ENCODE measurements around the gene CXCL12. TPM values are rescaled to one million over a fixed set of nuclear protein-coding genes. Genes with fewer than 3 reads are reported as not detected.

Gene CXCL12
- polyA plus RNA-seq, 1 donor from 2014 or later = 0.14 TPM

GRCh38 chr10:44366941-44367630, 17.8 kb downstream of the CXCL12 start:
- H3K27me3 ChIP-seq (ENCODE audit: insufficient read depth, low read depth, low read length) = no peaks in the 10 kb centered on the region
- H3K9ac ChIP-seq (ENCODE audit: low read length) = no peak overlapping the region
- H3K27ac ChIP-seq (ENCODE audit: low read length) = no peak overlapping the region
- no peak overlapping the region for H3K4me3 ChIP-seq (ENCODE audit: low read length)
- no peaks in the 10 kb centered on the region for H3K9me2 ChIP-seq (ENCODE audit: insufficient read depth, low read length)
- H3F3A ChIP-seq (ENCODE audit: insufficient read depth, low read length, poor library complexity, severe bottlenecking) = no peaks in the 10 kb centered on the region
- no peaks in the 10 kb centered on the region for H3K36me3 ChIP-seq (ENCODE audit: insufficient read depth, low read length)
- H2AFZ ChIP-seq (ENCODE audit: low read depth, low read length) = no peak overlapping the region
- H4K20me1 ChIP-seq (ENCODE audit: insufficient read depth) = no peaks in the 10 kb centered on the region
- H3K4me2 ChIP-seq (ENCODE audit: low read length) = no peak overlapping the region
- TF ChIP-seq EP300 (conservative IDR thresholded peaks at IDR 0.05; ENCODE audit: poor library complexity, severe bottlenecking) = no peak
- no peak for TF ChIP-seq RAD21 (conservative IDR thresholded peaks at IDR 0.05)
- no peak for TF ChIP-seq TAF1 (IDR thresholded peaks at IDR 0.05; ENCODE audit: low read depth)
- no peak for TF ChIP-seq EZH2 (IDR thresholded peaks at IDR 0.05; ENCODE audit: borderline replicate concordance, insufficient read depth, low read length, poor library complexity, severe bottlenecking)
- no peak for TF ChIP-seq REST (IDR thresholded peaks at IDR 0.05; ENCODE audit: borderline replicate concordance)
- TF ChIP-seq, protein P1, sequence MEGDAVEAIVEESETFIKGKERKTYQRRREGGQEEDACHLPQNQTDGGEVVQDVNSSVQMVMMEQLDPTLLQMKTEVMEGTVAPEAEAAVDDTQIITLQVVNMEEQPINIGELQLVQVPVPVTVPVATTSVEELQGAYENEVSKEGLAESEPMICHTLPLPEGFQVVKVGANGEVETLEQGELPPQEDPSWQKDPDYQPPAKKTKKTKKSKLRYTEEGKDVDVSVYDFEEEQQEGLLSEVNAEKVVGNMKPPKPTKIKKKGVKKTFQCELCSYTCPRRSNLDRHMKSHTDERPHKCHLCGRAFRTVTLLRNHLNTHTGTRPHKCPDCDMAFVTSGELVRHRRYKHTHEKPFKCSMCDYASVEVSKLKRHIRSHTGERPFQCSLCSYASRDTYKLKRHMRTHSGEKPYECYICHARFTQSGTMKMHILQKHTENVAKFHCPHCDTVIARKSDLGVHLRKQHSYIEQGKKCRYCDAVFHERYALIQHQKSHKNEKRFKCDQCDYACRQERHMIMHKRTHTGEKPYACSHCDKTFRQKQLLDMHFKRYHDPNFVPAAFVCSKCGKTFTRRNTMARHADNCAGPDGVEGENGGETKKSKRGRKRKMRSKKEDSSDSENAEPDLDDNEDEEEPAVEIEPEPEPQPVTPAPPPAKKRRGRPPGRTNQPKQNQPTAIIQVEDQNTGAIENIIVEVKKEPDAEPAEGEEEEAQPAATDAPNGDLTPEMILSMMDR (IDR thresholded peaks at IDR 0.05; ENCODE audit: poor library complexity, severe bottlenecking) = no peak
- TF ChIP-seq SMC3 (conservative IDR thresholded peaks at IDR 0.05; ENCODE audit: poor library complexity) = no peak
- TF ChIP-seq POLR2AphosphoS5 (IDR thresholded peaks at IDR 0.05) = no peak
- no peak for TF ChIP-seq MXI1 (conservative IDR thresholded peaks at IDR 0.05; ENCODE audit: poor library complexity, severe bottlenecking)
- no peaks in the 10 kb centered on the region for H3K79me2 ChIP-seq (replicated peaks; ENCODE audit: insufficient read depth, low read length)
- H3K9me3 ChIP-seq (ENCODE audit: low read length) = no peaks in the 10 kb centered on the region

DNA sequence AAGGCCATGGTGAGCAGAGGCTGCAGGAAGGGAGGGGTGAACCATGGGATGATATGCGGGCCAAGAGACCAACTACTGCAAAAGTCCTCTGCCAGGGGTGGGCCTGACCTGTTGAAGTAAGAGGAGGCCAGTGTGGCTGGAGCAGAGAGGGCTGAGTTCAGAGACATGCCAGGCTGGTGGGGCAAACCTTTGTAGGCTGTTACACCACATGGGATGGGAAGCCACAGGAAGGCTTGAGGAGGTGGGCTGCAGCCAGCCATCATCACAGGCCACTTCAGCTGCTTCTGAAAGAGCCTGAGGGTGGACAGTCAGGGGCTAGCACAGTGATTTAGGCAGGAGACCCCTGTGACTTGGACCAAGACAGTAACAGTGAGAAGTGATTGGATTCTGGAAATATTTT, 20.3 kb downstream of the CXCL12 start:
- no peak overlapping the region for H3K4me2 ChIP-seq (ENCODE audit: low read length)
- no peaks in the 10 kb centered on the region for H3K27me3 ChIP-seq (ENCODE audit: insufficient read depth, low read depth, low read length)
- H3K9me2 ChIP-seq (ENCODE audit: insufficient read depth, low read length) = no peaks in the 10 kb centered on the region
- H2AFZ ChIP-seq (ENCODE audit: low read depth, low read length) = no peak overlapping the region
- H4K20me1 ChIP-seq (ENCODE audit: insufficient read depth) = no peaks in the 10 kb centered on the region
- no peaks in the 10 kb centered on the region for H3K79me2 ChIP-seq (replicated peaks; ENCODE audit: insufficient read depth, low read length)
- no peaks in the 10 kb centered on the region for H3F3A ChIP-seq (ENCODE audit: insufficient read depth, low read length, poor library complexity, severe bottlenecking)
- H3K4me3 ChIP-seq (ENCODE audit: low read length) = no peak overlapping the region
- H3K36me3 ChIP-seq (ENCODE audit: insufficient read depth, low read length) = no peaks in the 10 kb centered on the region
- no peak overlapping the region for H3K27ac ChIP-seq (ENCODE audit: low read length)
- TF ChIP-seq SMC3 (conservative IDR thresholded peaks at IDR 0.05; ENCODE audit: poor library complexity) (no peak), RAD21 (conservative IDR thresholded peaks at IDR 0.05) (no peak), EZH2 (IDR thresholded peaks at IDR 0.05; ENCODE audit: borderline replicate concordance, insufficient read depth, low read length, poor library complexity, severe bottlenecking) (no peak), REST (IDR thresholded peaks at IDR 0.05; ENCODE audit: borderline replicate concordance) (no peak), EP300 (conservative IDR thresholded peaks at IDR 0.05; ENCODE audit: poor library complexity, severe bottlenecking) (no peak), TAF1 (IDR thresholded peaks at IDR 0.05; ENCODE audit: low read depth) (no peak), MXI1 (conservative IDR thresholded peaks at IDR 0.05; ENCODE audit: poor library complexity, severe bottlenecking) (no peak), POLR2AphosphoS5 (IDR thresholded peaks at IDR 0.05) (no peak)
- TF ChIP-seq, protein P1 (IDR thresholded peaks at IDR 0.05; ENCODE audit: poor library complexity, severe bottlenecking) = no peak
- no peaks in the 10 kb centered on the region for H3K9me3 ChIP-seq (ENCODE audit: low read length)
- no peak overlapping the region for H3K9ac ChIP-seq (ENCODE audit: low read length)
